ENCODE data around the gene NHLRC4.

- TF ChIP-seq CTCF (IDR thresholded peaks at IDR 0.05) (no peak), RFX5 (IDR thresholded peaks at IDR 0.05; ENCODE audit: low read length) (no peak), NRF1 (IDR thresholded peaks at IDR 0.05; ENCODE audit: low read depth, low read length) (no peak), MXI1 (IDR thresholded peaks at IDR 0.05; ENCODE audit: low read depth, low read length) (no peak), EZH2phosphoT487 (IDR thresholded peaks at IDR 0.05; ENCODE audit: borderline replicate concordance, low read depth) (no peak), ZBTB33 (IDR thresholded peaks at IDR 0.05; ENCODE audit: borderline replicate concordance, low read depth) (no peak), CHD2 (IDR thresholded peaks at IDR 0.05; ENCODE audit: low read length, partially characterized antibody) (no peak), RCOR1 (IDR thresholded peaks at IDR 0.05; ENCODE audit: low read length) (no peak), POLR2AphosphoS5 (IDR thresholded peaks at IDR 0.05; ENCODE audit: low read depth, low read length) (no peak), SIN3A (IDR thresholded peaks at IDR 0.05; ENCODE audit: borderline replicate concordance, low read depth, low read length) (no peak)
Measured at GRCh38 chr16:595942-596735, 29.3 kb downstream of the NHLRC4 start.
